GM13976 (cell line): ENCODE measurements around the gene SORCS3.

Source experiments
- DNase-seq: peaks from one replicate; pipeline ENCODE4 v3.0.0; 2012; ENCODE audit warnings: low spot score
- CTCF ChIP-seq: IDR thresholded peaks from 2 replicates; pipeline ENCODE4 v1.5.1; 2012; ENCODE audit warnings: borderline replicate concordance, mild to moderate bottlenecking; ENCODE audit not compliant: insufficient read depth; ENCODE audit errors: extremely low read depth, missing control alignments, control extremely low read depth
- in situ Hi-C: fragments of 300-500 bp; cut with MboI; formaldehyde crosslinking; loops from one replicate; pipeline ENCODE4 v1.12.0; 2022; ENCODE audit warnings: low sequenced_read_pairs, mixed read lengths, inconsistent platforms; ENCODE audit not compliant: unreplicated experiment

Gene SORCS3

GRCh38 chr10:105188737-105189462 is 547.8 kb downstream of the SORCS3 start:
- TF ChIP-seq CTCF: no peak
- in situ Hi-C loops: no loop called here
- no peak for DNase-seq

GRCh38 chr10:105189463-105189800 is 548.3 kb downstream of the SORCS3 start:
- no peak for TF ChIP-seq CTCF
- no peak for DNase-seq
- in situ Hi-C loops: no loop called here

- DNase-seq: no peak
- in situ Hi-C loops: no loop called here
- TF ChIP-seq CTCF: no peak
These were observed 551.1 kb downstream of the SORCS3 start for GRCh38 chr10:105192146-105192545.

GRCh38 chr10:105192861-105193260 is 551.8 kb downstream of the SORCS3 start:
- TF ChIP-seq CTCF: no peak
- DNase-seq: no peak
- in situ Hi-C loops: no loop called here

- DNase-seq: no peak
- in situ Hi-C loops: no loop called here
- TF ChIP-seq CTCF: no peak
These were observed 554.7 kb downstream of the SORCS3 start for GRCh38 chr10:105195831-105196230.

- DNase-seq: no peak
- no peak for TF ChIP-seq CTCF
- in situ Hi-C loops: no loop called here
These were observed 556.7 kb downstream of the SORCS3 start for GRCh38 chr10:105197598-105198364.

GRCh38 chr10:105206616-105207015 is 565.5 kb downstream of the SORCS3 start:
- in situ Hi-C loops: no loop called here
- DNase-seq: no peak
- TF ChIP-seq CTCF: no peak
